ENCODE data around the gene JOSD2. TPM values are rescaled to one million over a fixed set of nuclear protein-coding genes. Genes with fewer than 3 reads are reported as not detected.
A peak's percentile ranks its signal among the peaks of the same experiment; 100 is the strongest.

The JOSD2 gene
- total RNA-seq, 2 donors from 2014 or later: 26.6 to 38.2 TPM

GRCh38 chr19:50505856-50506611 is 5.0 kb downstream of the JOSD2 start:
- TF ChIP-seq CTCF (IDR thresholded peaks at IDR 0.05): no peak
- DNase-seq (ENCODE audit: low spot score): no peak
- Histone ChIP-seq H3K36me3 (no peaks in the 10 kb centered on the region), H3K9me3 (no peaks in the 10 kb centered on the region), H3K27me3 (no peaks in the 10 kb centered on the region), H3K27ac (no peak overlapping the region), H3K4me1 (peaks cover 0 to 27% of the 10 kb centered on the region in 2 donors), H3K4me3 (no peak overlapping the region)

GRCh38 chr19:50501568-50502475 is 9.2 kb downstream of the JOSD2 start:
- no peak for TF ChIP-seq CTCF (IDR thresholded peaks at IDR 0.05)
- Histone ChIP-seq H3K27ac (peak overlapping the region; percentile 87 to 94), H3K4me1 (no peaks in the 10 kb centered on the region), H3K27me3 (no peaks in the 10 kb centered on the region), H3K4me3 (peak overlapping the region; percentile 53 to 60), H3K9me3 (no peaks in the 10 kb centered on the region), H3K36me3 (no peaks in the 10 kb centered on the region)
- no peak for DNase-seq (ENCODE audit: low spot score)

- peak overlapping the region; percentile 87 to 94 for H3K27ac ChIP-seq
- H3K4me3 ChIP-seq: peak overlapping the region; percentile 53 to 60
- no peak for TF ChIP-seq CTCF (IDR thresholded peaks at IDR 0.05)
These were observed 9.8 kb downstream of the JOSD2 start for GRCh38 chr19:50501186-50501567.

GRCh38 chr19:50500753-50501151 is 10.2 kb downstream of the JOSD2 start:
- no peak for DNase-seq (ENCODE audit: low spot score)
- H3K27me3 ChIP-seq: no peaks in the 10 kb centered on the region
- H3K36me3 ChIP-seq: no peaks in the 10 kb centered on the region
- H3K4me1 ChIP-seq: no peaks in the 10 kb centered on the region
- peak overlapping the region; percentile 87 to 94 for H3K27ac ChIP-seq
- no peak for TF ChIP-seq CTCF (IDR thresholded peaks at IDR 0.05)
- no peaks in the 10 kb centered on the region for H3K9me3 ChIP-seq
- H3K4me3 ChIP-seq: peak overlapping the region; percentile 53 to 60

More at GRCh38 chr19:50501186-50501567, 9.8 kb downstream of the JOSD2 start:
- H3K36me3 ChIP-seq: no peaks in the 10 kb centered on the region
- H3K9me3 ChIP-seq: no peaks in the 10 kb centered on the region
- H3K4me1 ChIP-seq: no peaks in the 10 kb centered on the region
- no peaks in the 10 kb centered on the region for H3K27me3 ChIP-seq
- no peak for DNase-seq (ENCODE audit: low spot score)

GRCh38 chr19:50500060-50500752 is 10.8 kb downstream of the JOSD2 start:
- no peaks in the 10 kb centered on the region for H3K9me3 ChIP-seq
- peak; percentile 11 for TF ChIP-seq CTCF (IDR thresholded peaks at IDR 0.05)
- no peaks in the 10 kb centered on the region for H3K36me3 ChIP-seq
- no peaks in the 10 kb centered on the region for H3K27me3 ChIP-seq
- H3K4me1 ChIP-seq: no peaks in the 10 kb centered on the region
- DNase-seq (ENCODE audit: low spot score): no peak
- H3K4me3 ChIP-seq: peak overlapping the region; percentile 53 to 60
- H3K27ac ChIP-seq: peak overlapping the region; percentile 87 to 94
